ENCODE measurements around the gene PLXDC2. TPM values are rescaled to one million over a fixed set of nuclear protein-coding genes. Genes with fewer than 3 reads are reported as not detected.

PLXDC2 gene
- total RNA-seq, 1 experiment from 2014 or later, result not detected

DNA sequence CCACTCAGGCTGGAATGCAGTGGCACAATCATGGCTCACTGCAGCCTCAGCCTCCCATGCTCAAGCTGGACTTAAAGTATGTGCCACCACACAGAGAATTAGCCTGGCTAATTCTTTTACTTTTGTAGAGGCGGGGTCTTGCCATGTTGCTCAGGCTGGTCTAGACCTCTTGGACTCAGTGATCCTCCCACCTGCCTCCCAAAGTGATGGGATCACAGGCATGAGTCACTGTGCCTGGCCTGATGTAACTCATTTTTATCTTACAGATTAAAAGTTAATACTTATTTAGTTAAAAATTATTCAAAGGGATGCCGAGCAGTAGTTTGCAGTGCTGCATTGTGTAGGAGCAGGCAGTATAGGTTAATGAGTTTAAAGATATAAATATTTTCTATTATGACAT, 12.6 kb upstream of the PLXDC2 start:
- BruUV-seq (replicated peaks), result no TSS peak
- H3K36me3 Mint-ChIP-seq (ENCODE audit: insufficient read depth, unreplicated experiment), result no peaks in the 10 kb centered on the region
- intact Hi-C loops (cut with micrococcal nuclease; ENCODE audit: unreplicated experiment), result no loop called here
- no peak for DNase-seq
- H3K9me3 Mint-ChIP-seq (ENCODE audit: low read depth, unreplicated experiment), result peaks cover 8% of the 10 kb centered on the region
- H3K27ac Mint-ChIP-seq (ENCODE audit: unreplicated experiment), result no peak overlapping the region
- CTCF ChIA-PET, result no interaction called here
- no peaks in the 10 kb centered on the region for H3K27me3 Mint-ChIP-seq (ENCODE audit: unreplicated experiment)
- H3K4me1 Mint-ChIP-seq (ENCODE audit: low read depth, unreplicated experiment), result no peaks in the 10 kb centered on the region
- no peak for TF ChIP-seq CTCF (IDR thresholded peaks at IDR 0.05; ENCODE audit: unreplicated experiment)
- H3K4me3 Mint-ChIP-seq (ENCODE audit: low read depth, unreplicated experiment), result no peak overlapping the region

- no peak for TF ChIP-seq CTCF (IDR thresholded peaks at IDR 0.05; ENCODE audit: unreplicated experiment)
- H3K27ac Mint-ChIP-seq (ENCODE audit: unreplicated experiment), result no peak overlapping the region
- intact Hi-C loops (cut with micrococcal nuclease; ENCODE audit: unreplicated experiment), result no loop called here
- H3K27me3 Mint-ChIP-seq (ENCODE audit: unreplicated experiment), result peaks cover 13% of the 10 kb centered on the region
- peaks cover 9% of the 10 kb centered on the region for H3K9me3 Mint-ChIP-seq (ENCODE audit: low read depth, unreplicated experiment)
- no peaks in the 10 kb centered on the region for H3K4me1 Mint-ChIP-seq (ENCODE audit: low read depth, unreplicated experiment)
- CTCF ChIA-PET, result no interaction called here
- no TSS peak for BruUV-seq (replicated peaks)
- H3K36me3 Mint-ChIP-seq (ENCODE audit: insufficient read depth, unreplicated experiment), result no peaks in the 10 kb centered on the region
- no peak overlapping the region for H3K4me3 Mint-ChIP-seq (ENCODE audit: low read depth, unreplicated experiment)
- no peak for DNase-seq
These were observed 6.8 kb upstream of the PLXDC2 start for GRCh38 chr10:19809481-19809880.

GRCh38 chr10:19811540-19811939, 4.7 kb upstream of the PLXDC2 start:
- DNase-seq, result no peak
- Mint-ChIP-seq H3K27ac (ENCODE audit: unreplicated experiment) (no peak overlapping the region), H3K9me3 (ENCODE audit: low read depth, unreplicated experiment) (peaks cover 3% of the 10 kb centered on the region), H3K4me1 (ENCODE audit: low read depth, unreplicated experiment) (no peaks in the 10 kb centered on the region), H3K27me3 (ENCODE audit: unreplicated experiment) (peaks cover 23% of the 10 kb centered on the region), H3K4me3 (ENCODE audit: low read depth, unreplicated experiment) (no peak overlapping the region), H3K36me3 (ENCODE audit: insufficient read depth, unreplicated experiment) (no peaks in the 10 kb centered on the region)
- no peak for TF ChIP-seq CTCF (IDR thresholded peaks at IDR 0.05; ENCODE audit: unreplicated experiment)
- CTCF ChIA-PET, result no interaction called here
- no TSS peak for BruUV-seq (replicated peaks)
- intact Hi-C loops (cut with micrococcal nuclease; ENCODE audit: unreplicated experiment), result no loop called here

DNA sequence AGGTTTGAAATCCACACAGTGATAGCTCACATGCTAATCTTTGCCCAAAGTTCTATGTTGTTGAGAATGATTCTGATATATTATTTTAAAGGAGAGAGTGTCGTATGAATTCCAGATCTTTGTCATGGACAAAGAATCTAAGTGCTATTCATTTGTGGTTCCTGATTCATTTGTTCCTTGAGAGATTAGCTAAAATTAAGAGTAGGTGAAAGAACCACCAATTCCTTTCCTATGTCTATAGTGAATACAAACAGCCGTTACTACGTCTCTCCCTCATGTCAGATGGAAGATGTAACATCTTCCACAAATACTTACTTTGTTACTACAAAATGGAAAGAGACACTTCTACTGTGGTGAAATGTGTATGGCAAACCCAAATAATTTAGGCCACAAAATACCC, 3.3 kb upstream of the PLXDC2 start:
- TF ChIP-seq CTCF (IDR thresholded peaks at IDR 0.05; ENCODE audit: unreplicated experiment), result no peak
- no peak overlapping the region for H3K27ac Mint-ChIP-seq (ENCODE audit: unreplicated experiment)

More for the DNA sequence above, 3.3 kb upstream of the PLXDC2 start:
- no peaks in the 10 kb centered on the region for H3K36me3 Mint-ChIP-seq (ENCODE audit: insufficient read depth, unreplicated experiment)
- DNase-seq, result no peak
- peaks cover 38% of the 10 kb centered on the region for H3K27me3 Mint-ChIP-seq (ENCODE audit: unreplicated experiment)
- H3K9me3 Mint-ChIP-seq (ENCODE audit: low read depth, unreplicated experiment), result peaks cover 3% of the 10 kb centered on the region
- H3K4me1 Mint-ChIP-seq (ENCODE audit: low read depth, unreplicated experiment), result no peaks in the 10 kb centered on the region
- CTCF ChIA-PET, result no interaction called here
- no TSS peak for BruUV-seq (replicated peaks)
- intact Hi-C loops (cut with micrococcal nuclease; ENCODE audit: unreplicated experiment), result no loop called here
- H3K4me3 Mint-ChIP-seq (ENCODE audit: low read depth, unreplicated experiment), result no peak overlapping the region

Data from Calu3 (cell line).